Measurements from ENCODE around the gene VWA5B1.

Gene VWA5B1

GRCh38 chr1:20365421-20366055 is 74.9 kb downstream of the VWA5B1 start:
- Histone ChIP-seq H3K27me3 (ENCODE audit: control insufficient read depth, insufficient read depth, low read length, poor library complexity, severe bottlenecking) (peaks cover 75% of the 10 kb centered on the region), H3K4me3 (ENCODE audit: insufficient read depth, low read depth, low read length) (peak overlapping the region; percentile 41)
- WGBS, 2 experiments = 65 to 66% methylated on average over 12 of the region's 12 CpGs

GRCh38 chr1:20366056-20366462 is 75.4 kb downstream of the VWA5B1 start:
- Histone ChIP-seq H3K27me3 (ENCODE audit: control insufficient read depth, insufficient read depth, low read length, poor library complexity, severe bottlenecking) (peaks cover 80% of the 10 kb centered on the region), H3K36me3 (ENCODE audit: control insufficient read depth, insufficient read depth, low read length) (no peaks in the 10 kb centered on the region), H3K4me1 (ENCODE audit: control insufficient read depth, insufficient read depth, low read length) (peaks cover 4% of the 10 kb centered on the region), H3K4me3 (ENCODE audit: insufficient read depth, low read depth, low read length) (peak overlapping the region; percentile 41), H3K9me3 (ENCODE audit: control insufficient read depth, low read length) (no peaks in the 10 kb centered on the region), H3K27ac (ENCODE audit: insufficient read depth, low read depth, low read length, poor library complexity, severe bottlenecking) (no peak overlapping the region)
- 4% methylated on average over 42 of the region's 42 CpGs for WGBS, 2 experiments

More at GRCh38 chr1:20365421-20366055, 74.9 kb downstream of the VWA5B1 start:
- Histone ChIP-seq H3K36me3 (ENCODE audit: control insufficient read depth, insufficient read depth, low read length) (no peaks in the 10 kb centered on the region), H3K4me1 (ENCODE audit: control insufficient read depth, insufficient read depth, low read length) (peaks cover 4% of the 10 kb centered on the region), H3K27ac (ENCODE audit: insufficient read depth, low read depth, low read length, poor library complexity, severe bottlenecking) (no peak overlapping the region), H3K9me3 (ENCODE audit: control insufficient read depth, low read length) (no peaks in the 10 kb centered on the region)

GRCh38 chr1:20366463-20367115 is 75.9 kb downstream of the VWA5B1 start:
- peaks cover 80% of the 10 kb centered on the region for H3K27me3 ChIP-seq (ENCODE audit: control insufficient read depth, insufficient read depth, low read length, poor library complexity, severe bottlenecking)
- H3K4me3 ChIP-seq (ENCODE audit: insufficient read depth, low read depth, low read length) = peak overlapping the region; percentile 41
- H3K4me1 ChIP-seq (ENCODE audit: control insufficient read depth, insufficient read depth, low read length) = peaks cover 4% of the 10 kb centered on the region
- no peaks in the 10 kb centered on the region for H3K9me3 ChIP-seq (ENCODE audit: control insufficient read depth, low read length)
- WGBS, 2 experiments = 1% methylated on average over 70 of the region's 70 CpGs
- no peak overlapping the region for H3K27ac ChIP-seq (ENCODE audit: insufficient read depth, low read depth, low read length, poor library complexity, severe bottlenecking)
- H3K36me3 ChIP-seq (ENCODE audit: control insufficient read depth, insufficient read depth, low read length) = no peaks in the 10 kb centered on the region

GRCh38 chr1:20367116-20367585 is 76.5 kb downstream of the VWA5B1 start:
- Histone ChIP-seq H3K36me3 (ENCODE audit: control insufficient read depth, insufficient read depth, low read length) (no peaks in the 10 kb centered on the region), H3K27ac (ENCODE audit: insufficient read depth, low read depth, low read length, poor library complexity, severe bottlenecking) (no peak overlapping the region), H3K9me3 (ENCODE audit: control insufficient read depth, low read length) (no peaks in the 10 kb centered on the region), H3K4me3 (ENCODE audit: insufficient read depth, low read depth, low read length) (peak overlapping the region; percentile 41), H3K4me1 (ENCODE audit: control insufficient read depth, insufficient read depth, low read length) (peaks cover 4% of the 10 kb centered on the region), H3K27me3 (ENCODE audit: control insufficient read depth, insufficient read depth, low read length, poor library complexity, severe bottlenecking) (peaks cover 80% of the 10 kb centered on the region)
- WGBS, 2 experiments = 11 to 13% methylated on average over 11 of the region's 11 CpGs

GRCh38 chr1:20367626-20368025 is 77.0 kb downstream of the VWA5B1 start:
- WGBS, 2 experiments = 71 to 73% methylated on average over 10 of the region's 10 CpGs
- peaks cover 80% of the 10 kb centered on the region for H3K27me3 ChIP-seq (ENCODE audit: control insufficient read depth, insufficient read depth, low read length, poor library complexity, severe bottlenecking)
- no peaks in the 10 kb centered on the region for H3K9me3 ChIP-seq (ENCODE audit: control insufficient read depth, low read length)
- no peak overlapping the region for H3K27ac ChIP-seq (ENCODE audit: insufficient read depth, low read depth, low read length, poor library complexity, severe bottlenecking)
- no peak overlapping the region for H3K4me3 ChIP-seq (ENCODE audit: insufficient read depth, low read depth, low read length)
- peaks cover 4% of the 10 kb centered on the region for H3K4me1 ChIP-seq (ENCODE audit: control insufficient read depth, insufficient read depth, low read length)
- H3K36me3 ChIP-seq (ENCODE audit: control insufficient read depth, insufficient read depth, low read length) = no peaks in the 10 kb centered on the region

GRCh38 chr1:20368866-20369470 is 78.3 kb downstream of the VWA5B1 start:
- Histone ChIP-seq H3K36me3 (ENCODE audit: control insufficient read depth, insufficient read depth, low read length) (no peaks in the 10 kb centered on the region), H3K9me3 (ENCODE audit: control insufficient read depth, low read length) (no peaks in the 10 kb centered on the region), H3K4me1 (ENCODE audit: control insufficient read depth, insufficient read depth, low read length) (peaks cover 8% of the 10 kb centered on the region), H3K27ac (ENCODE audit: insufficient read depth, low read depth, low read length, poor library complexity, severe bottlenecking) (no peak overlapping the region), H3K4me3 (ENCODE audit: insufficient read depth, low read depth, low read length) (no peak overlapping the region), H3K27me3 (ENCODE audit: control insufficient read depth, insufficient read depth, low read length, poor library complexity, severe bottlenecking) (peaks cover 71% of the 10 kb centered on the region)
- 88 to 89% methylated on average over 7 of the region's 7 CpGs for WGBS, 2 experiments

- no peaks in the 10 kb centered on the region for H3K9me3 ChIP-seq (ENCODE audit: control insufficient read depth, low read length)
- H3K4me3 ChIP-seq (ENCODE audit: insufficient read depth, low read depth, low read length) = no peak overlapping the region
- peaks cover 54% of the 10 kb centered on the region for H3K27me3 ChIP-seq (ENCODE audit: control insufficient read depth, insufficient read depth, low read length, poor library complexity, severe bottlenecking)
- 71 to 75% methylated on average over 8 of the region's 8 CpGs for WGBS, 2 experiments
- no peak overlapping the region for H3K27ac ChIP-seq (ENCODE audit: insufficient read depth, low read depth, low read length, poor library complexity, severe bottlenecking)
- H3K4me1 ChIP-seq (ENCODE audit: control insufficient read depth, insufficient read depth, low read length) = peaks cover 14% of the 10 kb centered on the region
- H3K36me3 ChIP-seq (ENCODE audit: control insufficient read depth, insufficient read depth, low read length) = no peaks in the 10 kb centered on the region
These were observed 80.0 kb downstream of the VWA5B1 start for GRCh38 chr1:20370698-20371097.

GRCh38 chr1:20371411-20371810 is 80.7 kb downstream of the VWA5B1 start:
- H3K36me3 ChIP-seq (ENCODE audit: control insufficient read depth, insufficient read depth, low read length) = no peaks in the 10 kb centered on the region
- H3K9me3 ChIP-seq (ENCODE audit: control insufficient read depth, low read length) = no peaks in the 10 kb centered on the region
- no peak overlapping the region for H3K27ac ChIP-seq (ENCODE audit: insufficient read depth, low read depth, low read length, poor library complexity, severe bottlenecking)
- peaks cover 52% of the 10 kb centered on the region for H3K27me3 ChIP-seq (ENCODE audit: control insufficient read depth, insufficient read depth, low read length, poor library complexity, severe bottlenecking)
- 42 to 45% methylated on average over 5 to 6 of the region's 6 CpGs for WGBS, 2 experiments
- peaks cover 19% of the 10 kb centered on the region for H3K4me1 ChIP-seq (ENCODE audit: control insufficient read depth, insufficient read depth, low read length)
- H3K4me3 ChIP-seq (ENCODE audit: insufficient read depth, low read depth, low read length) = no peak overlapping the region

- Histone ChIP-seq H3K36me3 (ENCODE audit: control insufficient read depth, insufficient read depth, low read length) (no peaks in the 10 kb centered on the region), H3K27me3 (ENCODE audit: control insufficient read depth, insufficient read depth, low read length, poor library complexity, severe bottlenecking) (peaks cover 52% of the 10 kb centered on the region), H3K27ac (ENCODE audit: insufficient read depth, low read depth, low read length, poor library complexity, severe bottlenecking) (no peak overlapping the region), H3K4me3 (ENCODE audit: insufficient read depth, low read depth, low read length) (no peak overlapping the region), H3K4me1 (ENCODE audit: control insufficient read depth, insufficient read depth, low read length) (peaks cover 18% of the 10 kb centered on the region), H3K9me3 (ENCODE audit: control insufficient read depth, low read length) (no peaks in the 10 kb centered on the region)
- 24 to 34% methylated on average over 2 of the region's 2 CpGs for WGBS, 2 experiments
These were observed 81.2 kb downstream of the VWA5B1 start for GRCh38 chr1:20371883-20372282.

- no peaks in the 10 kb centered on the region for H3K9me3 ChIP-seq (ENCODE audit: control insufficient read depth, low read length)
- H3K27ac ChIP-seq (ENCODE audit: insufficient read depth, low read depth, low read length, poor library complexity, severe bottlenecking) = no peak overlapping the region
- peaks cover 15% of the 10 kb centered on the region for H3K4me1 ChIP-seq (ENCODE audit: control insufficient read depth, insufficient read depth, low read length)
- no peaks in the 10 kb centered on the region for H3K36me3 ChIP-seq (ENCODE audit: control insufficient read depth, insufficient read depth, low read length)
- 71 to 88% methylated on average over 4 of the region's 4 CpGs for WGBS, 2 experiments
- peaks cover 44% of the 10 kb centered on the region for H3K27me3 ChIP-seq (ENCODE audit: control insufficient read depth, insufficient read depth, low read length, poor library complexity, severe bottlenecking)
- no peak overlapping the region for H3K4me3 ChIP-seq (ENCODE audit: insufficient read depth, low read depth, low read length)
These were observed 82.0 kb downstream of the VWA5B1 start for GRCh38 chr1:20372676-20373075.
